ENCODE measurements around the gene PALM. TPM values are rescaled to one million over a fixed set of nuclear protein-coding genes. Genes with fewer than 3 reads are reported as not detected.

Gene PALM
- total RNA-seq, 6 experiments from 2014 or later, result 4.6 to 12.7 (median 7.1) TPM

- 40% methylated on average over 8 of the region's 23 CpGs for WGBS (ENCODE audit: insufficient coverage, low coverage, low lambda C conversion rate, missing lambda C conversion rate)
- DNase-seq (no peak), ATAC-seq (peak in 1 of 4 donors; percentile 15)
- Histone ChIP-seq H3K4me3 (no peak overlapping the region), H3K27ac (no peak overlapping the region), H3K4me1 (peaks cover 0 to 9% (median 0%) of the 10 kb centered on the region in 4 donors), H3K36me3 (no peaks in the 10 kb centered on the region), H3K9me3 (no peaks in the 10 kb centered on the region), H3K27me3 (peaks cover 7 to 13% of the 10 kb centered on the region in 2 donors)
- intact Hi-C loops (cut with DNase I), result no loop called here
- TF ChIP-seq POLR2A (IDR thresholded peaks at IDR 0.05) (no peak), CTCF (IDR thresholded peaks at IDR 0.05) (no peak)
Measured at GRCh38 chr19:718251-718951, 9.7 kb downstream of the PALM start.

- Histone ChIP-seq H3K27ac (no peak overlapping the region), H3K27me3 (peaks cover 7 to 13% of the 10 kb centered on the region in 2 donors), H3K36me3 (no peaks in the 10 kb centered on the region), H3K9me3 (no peaks in the 10 kb centered on the region), H3K4me3 (no peak overlapping the region), H3K4me1 (peaks cover 0 to 9% (median 0%) of the 10 kb centered on the region in 4 donors)
- ATAC-seq, result peak; percentile 15 to 52 (median 28)
- no CpG with 5 or more reads among the region's 54 CpGs for WGBS (ENCODE audit: insufficient coverage, low coverage, low lambda C conversion rate, missing lambda C conversion rate)
- DNase-seq, result no peak
- intact Hi-C loops (cut with DNase I), result no loop called here
- TF ChIP-seq POLR2A (IDR thresholded peaks at IDR 0.05) (no peak), CTCF (IDR thresholded peaks at IDR 0.05) (no peak)
Measured at GRCh38 chr19:718991-719512, 10.3 kb downstream of the PALM start.

- no peak for ATAC-seq
- H3K27me3 ChIP-seq, result peaks cover 7 to 13% of the 10 kb centered on the region in 2 donors
- no peak for DNase-seq
Measured at GRCh38 chr19:719636-720344, 11.1 kb downstream of the PALM start.

More at GRCh38 chr19:719636-720344, 11.1 kb downstream of the PALM start:
- intact Hi-C loops (cut with DNase I), result no loop called here
- H3K27ac ChIP-seq, result no peak overlapping the region
- no peaks in the 10 kb centered on the region for H3K36me3 ChIP-seq
- no peak overlapping the region for H3K4me3 ChIP-seq
- TF ChIP-seq CTCF (IDR thresholded peaks at IDR 0.05) (no peak), POLR2A (IDR thresholded peaks at IDR 0.05) (no peak)
- H3K4me1 ChIP-seq, result peaks cover 0 to 9% (median 0%) of the 10 kb centered on the region in 4 donors
- 5% methylated on average over 25 of the region's 79 CpGs for WGBS (ENCODE audit: insufficient coverage, low coverage, low lambda C conversion rate, missing lambda C conversion rate)
- no peaks in the 10 kb centered on the region for H3K9me3 ChIP-seq
